Memory B cell (primary cell): ENCODE measurements around the gene PTPN23.

ENCODE experiments used
- ATAC-seq: fragments of 150-1000 bp; cut with Tn5 transposase; 2 replicates; pipeline ENCODE4 v1.10.0; 2021; ENCODE audit warnings: low read depth, mild to moderate bottlenecking, moderate library complexity
- DNase-seq, 2 donors: peaks; one replicate each; pipeline ENCODE4 v3.0.0; 2022; ENCODE audit warnings: low spot score in 2 of 2
- H3K27ac Mint-ChIP-seq: one replicate; pipeline ENCODE4 v1.8.0; 2022; ENCODE audit warnings: mild to moderate bottlenecking, moderate library complexity, mixed read lengths
- H3K27me3 Mint-ChIP-seq: one replicate; pipeline ENCODE4 v1.8.0; 2022; ENCODE audit warnings: mixed read lengths
- H3K36me3 Mint-ChIP-seq: one replicate; pipeline ENCODE4 v1.8.0; 2022; ENCODE audit warnings: mild to moderate bottlenecking, mixed read lengths
- H3K4me1 Mint-ChIP-seq: one replicate; pipeline ENCODE4 v1.8.0; 2022; ENCODE audit warnings: mixed read lengths
- H3K4me3 Mint-ChIP-seq: one replicate; pipeline ENCODE4 v1.8.0; 2022; ENCODE audit warnings: mild to moderate bottlenecking, moderate library complexity, mixed read lengths
- H3K9me3 Mint-ChIP-seq: one replicate; pipeline ENCODE4 v1.8.0; 2022; ENCODE audit warnings: mixed read lengths

The PTPN23 gene, protein sequence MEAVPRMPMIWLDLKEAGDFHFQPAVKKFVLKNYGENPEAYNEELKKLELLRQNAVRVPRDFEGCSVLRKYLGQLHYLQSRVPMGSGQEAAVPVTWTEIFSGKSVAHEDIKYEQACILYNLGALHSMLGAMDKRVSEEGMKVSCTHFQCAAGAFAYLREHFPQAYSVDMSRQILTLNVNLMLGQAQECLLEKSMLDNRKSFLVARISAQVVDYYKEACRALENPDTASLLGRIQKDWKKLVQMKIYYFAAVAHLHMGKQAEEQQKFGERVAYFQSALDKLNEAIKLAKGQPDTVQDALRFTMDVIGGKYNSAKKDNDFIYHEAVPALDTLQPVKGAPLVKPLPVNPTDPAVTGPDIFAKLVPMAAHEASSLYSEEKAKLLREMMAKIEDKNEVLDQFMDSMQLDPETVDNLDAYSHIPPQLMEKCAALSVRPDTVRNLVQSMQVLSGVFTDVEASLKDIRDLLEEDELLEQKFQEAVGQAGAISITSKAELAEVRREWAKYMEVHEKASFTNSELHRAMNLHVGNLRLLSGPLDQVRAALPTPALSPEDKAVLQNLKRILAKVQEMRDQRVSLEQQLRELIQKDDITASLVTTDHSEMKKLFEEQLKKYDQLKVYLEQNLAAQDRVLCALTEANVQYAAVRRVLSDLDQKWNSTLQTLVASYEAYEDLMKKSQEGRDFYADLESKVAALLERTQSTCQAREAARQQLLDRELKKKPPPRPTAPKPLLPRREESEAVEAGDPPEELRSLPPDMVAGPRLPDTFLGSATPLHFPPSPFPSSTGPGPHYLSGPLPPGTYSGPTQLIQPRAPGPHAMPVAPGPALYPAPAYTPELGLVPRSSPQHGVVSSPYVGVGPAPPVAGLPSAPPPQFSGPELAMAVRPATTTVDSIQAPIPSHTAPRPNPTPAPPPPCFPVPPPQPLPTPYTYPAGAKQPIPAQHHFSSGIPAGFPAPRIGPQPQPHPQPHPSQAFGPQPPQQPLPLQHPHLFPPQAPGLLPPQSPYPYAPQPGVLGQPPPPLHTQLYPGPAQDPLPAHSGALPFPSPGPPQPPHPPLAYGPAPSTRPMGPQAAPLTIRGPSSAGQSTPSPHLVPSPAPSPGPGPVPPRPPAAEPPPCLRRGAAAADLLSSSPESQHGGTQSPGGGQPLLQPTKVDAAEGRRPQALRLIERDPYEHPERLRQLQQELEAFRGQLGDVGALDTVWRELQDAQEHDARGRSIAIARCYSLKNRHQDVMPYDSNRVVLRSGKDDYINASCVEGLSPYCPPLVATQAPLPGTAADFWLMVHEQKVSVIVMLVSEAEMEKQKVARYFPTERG (N-terminal part only)

GRCh38 chr3:47380601-47381316 is at the start of gene PTPN23:
Gene PTPN23 (plus strand): TSS chr3:47381021. CDS start chr3:47381097, 76 bp downstream.
- H3K27ac Mint-ChIP-seq: peak within 1 kb of the TSS; percentile 97
- H3K36me3 Mint-ChIP-seq: peaks cover 2% of the 10 kb centered on the region
- DNase-seq (peak; percentile 97 to 99), ATAC-seq (peak; percentile 72)
- peaks cover under 1% of the 10 kb centered on the region for H3K27me3 Mint-ChIP-seq
- peak within 1 kb of the TSS; percentile 98 for H3K4me3 Mint-ChIP-seq
- H3K9me3 Mint-ChIP-seq: no peaks in the 10 kb centered on the region
- peaks cover 35% of the 10 kb centered on the region for H3K4me1 Mint-ChIP-seq

- DNase-seq (no peak), ATAC-seq (no peak)
- Mint-ChIP-seq H3K4me1 (no peaks in the 10 kb centered on the region), H3K27me3 (no peaks in the 10 kb centered on the region), H3K27ac (peak overlapping the region; percentile 9), H3K36me3 (peaks cover 46% of the 10 kb centered on the region), H3K4me3 (no peak overlapping the region), H3K9me3 (no peaks in the 10 kb centered on the region)
Measured at GRCh38 chr3:47333907-47334306, 46.9 kb upstream of the PTPN23 start.

- Mint-ChIP-seq H3K27me3 (no peaks in the 10 kb centered on the region), H3K27ac (no peak overlapping the region), H3K4me3 (no peak overlapping the region), H3K4me1 (no peaks in the 10 kb centered on the region), H3K36me3 (peaks cover 44% of the 10 kb centered on the region), H3K9me3 (no peaks in the 10 kb centered on the region)
- ATAC-seq (no peak), DNase-seq (no peak)
Measured at GRCh38 chr3:47337656-47338055, 43.2 kb upstream of the PTPN23 start.

GRCh38 chr3:47339951-47340350 is 40.9 kb upstream of the PTPN23 start:
- Mint-ChIP-seq H3K36me3 (peaks cover 38% of the 10 kb centered on the region), H3K9me3 (no peaks in the 10 kb centered on the region)
- no peak for DNase-seq

GRCh38 chr3:47340866-47341265 is 40.0 kb upstream of the PTPN23 start:
- H3K4me3 Mint-ChIP-seq: no peak overlapping the region
- H3K9me3 Mint-ChIP-seq: no peaks in the 10 kb centered on the region
- H3K27me3 Mint-ChIP-seq: no peaks in the 10 kb centered on the region
- ATAC-seq (no peak), DNase-seq (no peak)
- no peak overlapping the region for H3K27ac Mint-ChIP-seq
- peaks cover 39% of the 10 kb centered on the region for H3K36me3 Mint-ChIP-seq
- H3K4me1 Mint-ChIP-seq: peaks cover 8% of the 10 kb centered on the region

More at GRCh38 chr3:47339951-47340350, 40.9 kb upstream of the PTPN23 start:
- Mint-ChIP-seq H3K27me3 (no peaks in the 10 kb centered on the region), H3K4me1 (peaks cover 1% of the 10 kb centered on the region), H3K27ac (no peak overlapping the region), H3K4me3 (no peak overlapping the region)
- no peak for ATAC-seq

GRCh38 chr3:47342151-47342550 is 38.7 kb upstream of the PTPN23 start:
- Mint-ChIP-seq H3K9me3 (no peaks in the 10 kb centered on the region), H3K36me3 (peaks cover 31% of the 10 kb centered on the region), H3K4me3 (no peak overlapping the region), H3K27me3 (no peaks in the 10 kb centered on the region), H3K27ac (no peak overlapping the region), H3K4me1 (peaks cover 16% of the 10 kb centered on the region)
- no peak for ATAC-seq
- DNase-seq: no peak

GRCh38 chr3:47342812-47343211 is 38.0 kb upstream of the PTPN23 start:
- no peaks in the 10 kb centered on the region for H3K9me3 Mint-ChIP-seq
- H3K27ac Mint-ChIP-seq: no peak overlapping the region
- peaks cover 21% of the 10 kb centered on the region for H3K4me1 Mint-ChIP-seq
- H3K4me3 Mint-ChIP-seq: no peak overlapping the region
- DNase-seq (no peak), ATAC-seq (no peak)
- H3K27me3 Mint-ChIP-seq: no peaks in the 10 kb centered on the region
- peaks cover 25% of the 10 kb centered on the region for H3K36me3 Mint-ChIP-seq

DNA sequence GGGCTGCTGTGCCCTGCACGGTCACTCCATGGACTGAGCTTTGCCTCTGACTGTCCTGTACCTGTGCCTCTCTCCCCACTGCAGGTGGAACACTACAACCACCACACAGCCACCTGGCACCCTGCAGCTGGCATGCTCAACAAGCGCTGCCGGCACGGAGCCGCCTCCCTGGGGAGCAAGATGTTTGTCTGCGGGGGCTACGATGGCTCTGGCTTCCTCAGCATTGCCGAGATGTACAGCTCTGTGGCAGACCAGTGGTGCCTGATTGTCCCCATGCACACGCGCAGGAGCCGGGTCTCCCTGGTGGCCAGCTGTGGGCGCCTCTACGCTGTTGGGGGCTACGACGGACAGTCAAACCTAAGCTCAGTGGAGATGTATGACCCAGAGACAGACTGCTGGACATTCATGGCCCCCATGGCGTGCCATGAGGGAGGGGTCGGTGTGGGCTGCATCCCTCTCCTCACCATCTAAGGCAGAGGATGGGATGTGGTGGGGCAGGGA is 37.3 kb upstream of the PTPN23 start:
- H3K4me1 Mint-ChIP-seq: peaks cover 27% of the 10 kb centered on the region
- H3K27me3 Mint-ChIP-seq: no peaks in the 10 kb centered on the region
- peaks cover 20% of the 10 kb centered on the region for H3K36me3 Mint-ChIP-seq
- DNase-seq: no peak
- H3K9me3 Mint-ChIP-seq: no peaks in the 10 kb centered on the region
- no peak overlapping the region for H3K27ac Mint-ChIP-seq
- no peak for ATAC-seq
- no peak overlapping the region for H3K4me3 Mint-ChIP-seq

DNA sequence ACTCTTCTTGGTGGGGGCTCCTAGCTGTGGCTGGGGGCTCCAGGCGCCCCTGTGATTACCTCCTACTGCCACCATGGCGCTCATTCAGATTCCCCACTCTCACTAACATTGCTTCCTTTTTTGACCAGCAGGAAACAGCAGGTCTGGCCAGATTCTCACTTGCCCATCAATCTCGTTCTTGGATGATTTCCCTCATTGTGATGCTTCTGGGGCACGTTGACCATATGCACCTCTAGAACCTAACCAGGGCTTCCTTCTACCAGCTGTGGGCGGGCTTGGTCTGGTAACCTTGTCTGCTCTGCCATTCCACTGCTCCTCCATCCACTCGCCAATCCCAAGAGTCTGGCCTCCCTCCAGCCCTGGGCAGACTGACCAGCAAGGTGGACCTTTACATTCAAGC is 35.9 kb upstream of the PTPN23 start:
- Mint-ChIP-seq H3K27ac (peak overlapping the region; percentile 49), H3K4me3 (no peak overlapping the region), H3K4me1 (peaks cover 31% of the 10 kb centered on the region), H3K36me3 (peaks cover 19% of the 10 kb centered on the region), H3K27me3 (no peaks in the 10 kb centered on the region), H3K9me3 (no peaks in the 10 kb centered on the region)
- ATAC-seq (no peak), DNase-seq (no peak)

- peaks cover 10% of the 10 kb centered on the region for H3K36me3 Mint-ChIP-seq
- no peaks in the 10 kb centered on the region for H3K27me3 Mint-ChIP-seq
- ATAC-seq (peak; percentile 97), DNase-seq (peak in 1 of 2 donors; percentile 27)
- H3K9me3 Mint-ChIP-seq: no peaks in the 10 kb centered on the region
- H3K27ac Mint-ChIP-seq: peak overlapping the region; percentile 56
- peak overlapping the region; percentile 71 for H3K4me3 Mint-ChIP-seq
- H3K4me1 Mint-ChIP-seq: peaks cover 31% of the 10 kb centered on the region
Measured at GRCh38 chr3:47347217-47347801, 33.5 kb upstream of the PTPN23 start.

GRCh38 chr3:47348411-47349154 is 32.2 kb upstream of the PTPN23 start:
- Mint-ChIP-seq H3K36me3 (peaks cover 9% of the 10 kb centered on the region), H3K4me1 (peaks cover 31% of the 10 kb centered on the region), H3K4me3 (no peak overlapping the region), H3K27me3 (no peaks in the 10 kb centered on the region), H3K27ac (peak overlapping the region; percentile 74), H3K9me3 (no peaks in the 10 kb centered on the region)
- ATAC-seq (no peak), DNase-seq (no peak)

DNA sequence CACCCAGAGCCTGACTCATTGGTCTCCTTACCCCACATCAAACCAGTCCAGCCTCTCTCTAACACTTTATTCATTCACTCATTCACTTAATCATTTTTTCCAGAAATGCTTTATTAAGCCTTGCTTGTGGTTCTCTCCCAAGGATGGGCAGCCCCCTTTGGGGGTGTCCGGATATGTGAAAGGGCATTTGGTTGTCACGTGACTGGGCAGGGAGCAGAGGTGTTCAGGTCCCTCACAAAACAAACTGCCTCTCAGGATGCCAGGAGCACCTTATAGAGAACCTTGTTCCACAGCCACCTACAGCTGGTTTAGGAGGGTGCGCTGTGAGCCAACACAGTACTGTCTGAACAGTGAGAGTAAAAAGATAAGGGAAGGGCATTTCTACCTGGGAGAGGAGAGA is 25.8 kb upstream of the PTPN23 start:
- no peaks in the 10 kb centered on the region for H3K27me3 Mint-ChIP-seq
- H3K27ac Mint-ChIP-seq: no peak overlapping the region
- H3K36me3 Mint-ChIP-seq: peaks cover 5% of the 10 kb centered on the region
- no peak overlapping the region for H3K4me3 Mint-ChIP-seq
- peaks cover 6% of the 10 kb centered on the region for H3K9me3 Mint-ChIP-seq
- DNase-seq (no peak), ATAC-seq (no peak)
- H3K4me1 Mint-ChIP-seq: no peaks in the 10 kb centered on the region
